ENCODE data around the gene GGA2.

The GGA2 gene

DNA sequence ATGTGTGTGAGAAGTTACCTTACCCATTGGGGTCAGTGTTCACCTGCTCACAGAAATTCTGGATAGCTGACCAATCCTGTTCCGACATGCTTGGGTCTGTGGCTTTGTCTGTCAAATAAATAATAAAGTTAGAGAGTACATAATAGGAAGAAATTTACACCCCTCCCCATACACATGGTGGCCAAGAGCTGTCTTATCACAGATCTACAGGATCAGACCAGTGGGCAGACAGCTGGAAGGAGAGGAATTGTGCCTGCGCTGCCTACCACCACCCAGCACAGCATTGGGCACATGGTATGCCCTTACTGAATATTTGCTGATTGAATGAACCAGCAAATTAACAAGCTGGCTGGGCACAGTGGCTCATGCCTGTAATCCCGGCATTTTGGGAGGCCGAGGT lies 14.6 kb downstream of the GGA2 start:
- no peak for DNase-seq (ENCODE audit: extremely low read depth, insufficient read length)
- Histone ChIP-seq H3K36me3 (ENCODE audit: control insufficient read depth, insufficient read depth, low read length) (peaks cover 30% of the 10 kb centered on the region), H3K27me3 (replicated peaks; ENCODE audit: control insufficient read depth, insufficient read depth, low read length) (no peaks in the 10 kb centered on the region), H3K4me3 (replicated peaks; ENCODE audit: low read depth, low read length) (no peak overlapping the region)
- no peak for TF ChIP-seq CTCF (IDR thresholded peaks at IDR 0.05; ENCODE audit: insufficient read depth, low read length, poor library complexity, severe bottlenecking)

DNA sequence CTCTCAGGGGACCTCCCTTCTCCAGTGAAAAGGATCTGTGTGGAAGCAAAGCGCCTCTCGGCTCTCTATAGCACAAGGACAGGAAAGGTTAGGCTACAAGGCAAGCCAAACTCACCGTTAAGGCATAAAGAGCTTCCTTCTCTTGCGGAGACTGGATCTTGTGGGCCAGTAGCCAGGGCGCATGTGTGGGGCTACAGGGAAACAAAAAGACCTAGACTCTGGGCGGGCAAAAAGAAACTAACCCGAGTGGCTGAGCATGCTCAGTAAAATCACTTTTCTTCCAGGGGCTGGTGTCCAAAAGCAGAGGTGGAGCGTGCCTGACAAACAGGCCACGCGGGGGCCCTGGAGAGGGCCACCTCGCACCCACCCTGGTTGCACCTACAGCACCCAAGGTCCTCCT lies 16.1 kb downstream of the GGA2 start:
- Histone ChIP-seq H3K4me3 (replicated peaks; ENCODE audit: low read depth, low read length) (no peak overlapping the region), H3K27me3 (replicated peaks; ENCODE audit: control insufficient read depth, insufficient read depth, low read length) (no peaks in the 10 kb centered on the region), H3K36me3 (ENCODE audit: control insufficient read depth, insufficient read depth, low read length) (peaks cover 29% of the 10 kb centered on the region)
- DNase-seq (ENCODE audit: extremely low read depth, insufficient read length), result no peak
- no peak for TF ChIP-seq CTCF (IDR thresholded peaks at IDR 0.05; ENCODE audit: insufficient read depth, low read length, poor library complexity, severe bottlenecking)

- H3K27me3 ChIP-seq (replicated peaks; ENCODE audit: control insufficient read depth, insufficient read depth, low read length), result no peaks in the 10 kb centered on the region
- no peak for TF ChIP-seq CTCF (IDR thresholded peaks at IDR 0.05; ENCODE audit: insufficient read depth, low read length, poor library complexity, severe bottlenecking)
- H3K4me3 ChIP-seq (replicated peaks; ENCODE audit: low read depth, low read length), result no peak overlapping the region
- no peak for DNase-seq (ENCODE audit: extremely low read depth, insufficient read length)
- H3K36me3 ChIP-seq (ENCODE audit: control insufficient read depth, insufficient read depth, low read length), result peaks cover 43% of the 10 kb centered on the region
Observed at GRCh38 chr16:23491490-23492391, 18.6 kb downstream of the GGA2 start.

- Histone ChIP-seq H3K36me3 (ENCODE audit: control insufficient read depth, insufficient read depth, low read length) (peaks cover 37% of the 10 kb centered on the region), H3K4me3 (replicated peaks; ENCODE audit: low read depth, low read length) (no peak overlapping the region), H3K27me3 (replicated peaks; ENCODE audit: control insufficient read depth, insufficient read depth, low read length) (no peaks in the 10 kb centered on the region)
- no peak for TF ChIP-seq CTCF (IDR thresholded peaks at IDR 0.05; ENCODE audit: insufficient read depth, low read length, poor library complexity, severe bottlenecking)
- no peak for DNase-seq (ENCODE audit: extremely low read depth, insufficient read length)
Observed at GRCh38 chr16:23486480-23486879, 23.8 kb downstream of the GGA2 start.

DNA sequence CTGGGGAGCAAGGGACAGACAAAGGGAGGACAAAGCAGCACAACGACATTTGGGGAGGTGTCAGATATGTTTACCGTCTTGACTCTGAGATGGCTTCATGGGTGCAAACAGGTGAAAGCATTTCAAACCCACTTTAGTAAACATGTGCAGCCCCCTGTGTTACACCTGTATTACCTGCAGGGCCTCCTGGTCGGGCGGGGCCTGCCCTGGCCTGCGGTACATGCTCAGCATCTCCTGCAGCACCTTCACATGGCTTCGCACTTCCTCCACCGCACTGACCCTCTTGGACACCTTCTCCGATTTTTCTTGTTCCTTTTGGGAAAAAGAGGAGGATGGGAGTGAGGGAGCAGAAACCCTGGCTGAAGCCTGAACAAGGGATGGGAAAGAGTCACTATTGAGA lies 24.5 kb downstream of the GGA2 start:
- no peak overlapping the region for H3K4me3 ChIP-seq (replicated peaks; ENCODE audit: low read depth, low read length)
- no peak for DNase-seq (ENCODE audit: extremely low read depth, insufficient read length)
- H3K27me3 ChIP-seq (replicated peaks; ENCODE audit: control insufficient read depth, insufficient read depth, low read length), result no peaks in the 10 kb centered on the region
- peaks cover 38% of the 10 kb centered on the region for H3K36me3 ChIP-seq (ENCODE audit: control insufficient read depth, insufficient read depth, low read length)
- TF ChIP-seq CTCF (IDR thresholded peaks at IDR 0.05; ENCODE audit: insufficient read depth, low read length, poor library complexity, severe bottlenecking), result no peak

Measured in GM06990 (cell line).